ENCODE results near the gene MACROD2.

Gene MACROD2

DNA sequence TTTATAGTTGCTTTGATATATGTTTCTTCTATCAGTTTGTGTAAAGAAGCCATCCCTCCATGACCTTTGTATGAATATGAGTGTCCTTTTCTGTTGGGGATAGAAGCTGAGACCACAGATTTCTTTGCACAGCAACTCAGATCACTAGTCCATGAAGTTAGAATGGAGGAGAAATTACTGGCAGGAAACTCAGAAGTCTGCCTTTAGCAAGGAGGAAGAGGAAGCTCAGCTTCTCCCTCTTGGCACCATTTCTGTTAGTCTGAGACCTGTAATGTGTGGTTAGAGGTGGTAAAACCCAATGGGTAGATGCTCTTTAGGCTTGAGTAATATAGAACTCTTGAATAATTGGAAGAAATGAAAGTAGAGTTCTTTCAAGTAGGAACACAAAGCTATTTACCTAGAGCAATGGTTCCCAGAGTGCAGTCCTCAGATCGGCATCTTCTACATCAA lies 1337.4 kb downstream of the MACROD2 start:
- no peak overlapping the region for H3K4me3 ChIP-seq (ENCODE audit: control insufficient read depth, low read depth, low read length)
- DNase-seq (ENCODE audit: low read depth): no peak
- TF ChIP-seq, protein P1, sequence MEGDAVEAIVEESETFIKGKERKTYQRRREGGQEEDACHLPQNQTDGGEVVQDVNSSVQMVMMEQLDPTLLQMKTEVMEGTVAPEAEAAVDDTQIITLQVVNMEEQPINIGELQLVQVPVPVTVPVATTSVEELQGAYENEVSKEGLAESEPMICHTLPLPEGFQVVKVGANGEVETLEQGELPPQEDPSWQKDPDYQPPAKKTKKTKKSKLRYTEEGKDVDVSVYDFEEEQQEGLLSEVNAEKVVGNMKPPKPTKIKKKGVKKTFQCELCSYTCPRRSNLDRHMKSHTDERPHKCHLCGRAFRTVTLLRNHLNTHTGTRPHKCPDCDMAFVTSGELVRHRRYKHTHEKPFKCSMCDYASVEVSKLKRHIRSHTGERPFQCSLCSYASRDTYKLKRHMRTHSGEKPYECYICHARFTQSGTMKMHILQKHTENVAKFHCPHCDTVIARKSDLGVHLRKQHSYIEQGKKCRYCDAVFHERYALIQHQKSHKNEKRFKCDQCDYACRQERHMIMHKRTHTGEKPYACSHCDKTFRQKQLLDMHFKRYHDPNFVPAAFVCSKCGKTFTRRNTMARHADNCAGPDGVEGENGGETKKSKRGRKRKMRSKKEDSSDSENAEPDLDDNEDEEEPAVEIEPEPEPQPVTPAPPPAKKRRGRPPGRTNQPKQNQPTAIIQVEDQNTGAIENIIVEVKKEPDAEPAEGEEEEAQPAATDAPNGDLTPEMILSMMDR (IDR thresholded peaks at IDR 0.05; ENCODE audit: control insufficient read depth, insufficient read depth, low read depth, low read length, missing control alignments): no peak

DNA sequence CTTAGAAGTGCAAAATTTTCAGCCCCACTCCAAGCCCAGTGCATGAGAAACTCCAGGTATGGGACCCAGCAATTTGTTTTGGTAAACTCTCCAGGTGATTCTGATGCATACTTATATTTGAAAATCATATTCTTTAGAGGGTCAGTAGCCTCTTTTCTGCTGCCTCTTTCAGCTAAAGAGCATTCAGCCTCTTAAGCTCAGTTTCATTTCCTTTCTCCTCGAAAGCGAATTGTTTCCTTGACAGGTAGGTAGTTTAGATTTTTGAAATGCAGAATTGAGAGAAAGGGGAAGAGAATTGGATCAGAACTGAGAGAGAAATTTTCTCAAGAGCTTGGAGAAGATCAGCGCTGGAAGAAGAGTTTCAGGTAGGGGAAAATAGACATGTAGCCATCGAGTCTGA lies 1337.9 kb downstream of the MACROD2 start:
- H3K4me3 ChIP-seq (ENCODE audit: control insufficient read depth, low read depth, low read length): no peak overlapping the region
- TF ChIP-seq, protein P1 (IDR thresholded peaks at IDR 0.05; ENCODE audit: control insufficient read depth, insufficient read depth, low read depth, low read length, missing control alignments): no peak
- DNase-seq (ENCODE audit: low read depth): no peak

DNA sequence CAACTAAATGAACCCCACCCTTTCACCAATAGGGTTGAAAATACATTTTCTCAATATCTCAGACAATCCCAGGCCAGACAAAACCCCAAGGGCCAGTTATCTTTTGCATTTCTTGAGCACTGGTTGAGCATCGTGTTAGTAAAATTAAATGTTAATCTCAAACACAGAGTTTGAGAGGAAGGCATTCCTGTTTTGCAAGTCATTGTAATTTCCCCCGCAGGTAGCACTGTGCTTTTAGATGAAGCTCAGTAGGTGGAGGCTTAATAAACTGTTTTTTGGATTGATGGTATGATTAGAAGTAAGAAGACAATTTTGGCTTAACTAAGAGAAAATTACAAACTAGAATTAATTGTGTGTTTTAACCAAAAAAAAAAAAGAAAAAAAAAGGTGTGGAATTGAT lies 1340.7 kb downstream of the MACROD2 start:
- TF ChIP-seq, protein P1 (IDR thresholded peaks at IDR 0.05; ENCODE audit: control insufficient read depth, insufficient read depth, low read depth, low read length, missing control alignments): no peak
- no peak overlapping the region for H3K4me3 ChIP-seq (ENCODE audit: control insufficient read depth, low read depth, low read length)
- no peak for DNase-seq (ENCODE audit: low read depth)

DNA sequence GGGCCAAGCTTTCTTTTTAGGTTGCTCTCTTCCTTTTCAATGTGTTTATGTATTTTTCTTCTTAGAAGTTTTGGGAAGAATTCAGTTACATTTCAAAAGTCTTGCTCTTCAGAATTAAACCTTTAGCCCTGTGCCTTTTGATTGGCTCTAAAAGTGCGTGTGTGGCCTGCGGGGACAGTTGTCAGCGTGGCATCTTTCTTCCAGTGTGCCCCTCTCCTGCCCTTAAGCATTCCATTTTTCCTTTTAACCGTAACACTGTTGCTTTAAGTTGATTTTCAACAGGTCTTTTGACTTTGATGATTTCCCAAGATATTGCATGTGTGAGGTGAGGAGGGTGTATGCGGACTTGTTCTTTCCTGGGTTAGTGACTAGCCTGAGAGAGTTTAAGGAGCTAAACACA lies 1341.2 kb downstream of the MACROD2 start:
- no peak for DNase-seq (ENCODE audit: low read depth)
- no peak overlapping the region for H3K4me3 ChIP-seq (ENCODE audit: control insufficient read depth, low read depth, low read length)
- TF ChIP-seq, protein P1 (IDR thresholded peaks at IDR 0.05; ENCODE audit: control insufficient read depth, insufficient read depth, low read depth, low read length, missing control alignments): no peak

DNA sequence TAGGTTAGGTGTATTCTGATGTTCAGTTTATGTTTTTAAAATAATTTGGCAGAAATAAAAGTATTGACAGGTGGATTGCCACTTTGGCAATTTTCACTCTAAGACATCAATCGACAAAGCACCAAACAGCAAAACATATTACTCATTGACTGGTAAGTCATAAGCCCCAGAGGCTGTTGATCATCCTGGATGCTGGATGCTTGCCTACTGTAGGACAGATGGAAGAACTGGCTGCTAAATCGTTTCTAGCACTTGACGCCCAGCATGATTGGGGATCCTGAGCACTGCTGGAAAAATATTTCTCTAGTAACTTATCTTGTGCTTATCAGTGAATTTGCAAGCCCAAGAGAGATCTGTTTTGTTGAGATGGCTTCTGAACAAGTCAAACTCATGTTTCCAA lies 1343.9 kb downstream of the MACROD2 start:
- DNase-seq (ENCODE audit: low read depth): no peak
- TF ChIP-seq, protein P1 (IDR thresholded peaks at IDR 0.05; ENCODE audit: control insufficient read depth, insufficient read depth, low read depth, low read length, missing control alignments): no peak
- H3K4me3 ChIP-seq (ENCODE audit: control insufficient read depth, low read depth, low read length): no peak overlapping the region

DNA sequence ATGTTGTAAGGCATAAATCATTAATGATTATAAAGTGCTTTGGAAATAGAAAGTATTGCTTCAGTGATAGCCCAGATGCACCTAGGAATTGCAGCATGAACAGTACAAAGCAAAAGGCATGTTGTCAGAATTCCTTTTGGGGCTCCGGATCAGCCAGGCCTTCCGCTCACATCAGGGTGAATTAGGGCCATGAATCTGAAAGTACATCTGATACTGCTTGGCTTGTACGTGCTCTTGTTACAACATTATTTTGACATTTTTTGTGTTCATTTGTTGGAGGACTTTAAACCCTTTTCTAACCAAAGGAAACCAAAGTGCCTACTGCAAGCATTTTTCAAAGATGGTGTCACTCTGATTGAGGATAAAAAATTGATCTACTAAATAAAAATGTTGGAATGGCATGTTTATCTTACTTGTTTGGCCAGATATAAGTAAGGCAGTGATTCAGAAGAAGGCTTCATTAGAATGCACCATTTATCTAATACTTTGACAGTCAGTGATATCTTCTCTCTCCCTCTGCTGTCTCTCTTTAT lies 1347.7 kb downstream of the MACROD2 start:
- TF ChIP-seq, protein P1 (IDR thresholded peaks at IDR 0.05; ENCODE audit: control insufficient read depth, insufficient read depth, low read depth, low read length, missing control alignments): no peak

DNA sequence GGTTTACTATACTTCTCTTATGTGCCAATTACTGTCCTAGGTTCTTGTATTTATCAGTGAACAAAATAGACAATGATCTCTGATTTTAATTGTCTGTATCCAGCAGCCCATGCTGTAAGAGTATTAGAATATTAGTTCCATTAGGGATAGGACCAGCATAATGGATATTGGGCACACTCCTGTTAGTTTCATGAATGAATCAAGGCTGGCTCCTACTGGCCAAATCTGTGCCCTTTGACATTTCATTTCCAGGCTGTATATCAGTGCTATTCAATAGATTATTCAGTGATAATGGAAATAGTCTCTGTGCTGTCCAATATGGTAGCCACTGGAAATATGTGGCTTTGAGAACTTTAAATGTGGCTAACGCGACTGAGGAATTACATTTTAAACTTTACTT lies 1350.0 kb downstream of the MACROD2 start:
- TF ChIP-seq, protein P1 (IDR thresholded peaks at IDR 0.05; ENCODE audit: control insufficient read depth, insufficient read depth, low read depth, low read length, missing control alignments): no peak
- DNase-seq (ENCODE audit: low read depth): no peak
- H3K4me3 ChIP-seq (ENCODE audit: control insufficient read depth, low read depth, low read length): no peak overlapping the region

More for the DNA sequence above, 1347.7 kb downstream of the MACROD2 start:
- no peak overlapping the region for H3K4me3 ChIP-seq (ENCODE audit: control insufficient read depth, low read depth, low read length)
- DNase-seq (ENCODE audit: low read depth): no peak
